Activated CD8-positive, alpha-beta memory T cell treated with anti-CD3 and anti-CD28 coated beads for 1 hour (primary cell): ENCODE measurements around the gene PDE4D.

Experiments used
- DNase-seq, 2 donors: peaks; one replicate each; pipeline ENCODE4 v3.0.0-alpha.2; 2020; ENCODE audit warnings: low read depth in 1 of 2; ENCODE audit errors: extremely low read depth in 1 of 2

The PDE4D gene

DNA sequence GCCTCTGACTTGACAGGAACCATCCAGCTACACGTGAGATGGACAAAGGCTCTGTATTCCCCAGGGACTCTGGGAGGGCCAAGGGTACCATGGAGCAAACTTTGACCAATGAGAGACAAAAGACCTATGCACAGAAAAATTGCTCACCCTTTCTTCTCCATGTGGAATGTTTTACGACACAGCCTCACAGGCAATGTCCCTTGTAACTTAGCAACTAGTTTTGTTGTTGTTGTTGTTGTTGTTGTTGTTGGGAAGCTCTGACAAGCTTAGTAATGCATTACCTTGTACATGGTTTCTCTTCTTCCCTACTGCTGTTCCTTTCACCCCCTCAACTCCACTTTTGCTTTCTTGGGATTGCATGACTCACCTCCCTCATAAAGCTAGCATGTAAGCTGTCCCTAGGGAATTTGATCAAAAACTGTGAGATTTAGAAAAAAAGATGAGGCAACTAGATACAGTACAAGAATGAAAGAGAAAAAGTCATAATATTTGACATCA is 759.7 kb downstream of the PDE4D start:
- DNase-seq = no peak

DNA sequence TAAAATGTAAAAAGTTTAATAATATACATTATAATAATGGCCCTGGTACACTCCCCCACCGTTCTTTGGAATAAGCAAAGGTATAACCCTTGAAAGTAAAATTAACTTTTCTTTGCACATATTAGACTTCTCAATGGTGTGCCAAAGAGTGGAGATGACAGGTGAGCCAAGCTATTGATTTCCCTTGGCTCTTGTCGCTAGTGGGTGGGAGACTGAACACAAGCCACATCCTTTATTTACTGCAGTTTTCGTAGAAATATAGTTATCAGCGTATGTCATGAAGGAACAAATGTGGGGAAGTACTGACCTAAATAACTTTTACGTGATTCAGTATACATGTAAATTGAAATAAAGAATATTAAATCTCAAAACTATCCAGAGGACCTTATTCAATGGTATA is 761.4 kb downstream of the PDE4D start:
- no peak for DNase-seq

DNA sequence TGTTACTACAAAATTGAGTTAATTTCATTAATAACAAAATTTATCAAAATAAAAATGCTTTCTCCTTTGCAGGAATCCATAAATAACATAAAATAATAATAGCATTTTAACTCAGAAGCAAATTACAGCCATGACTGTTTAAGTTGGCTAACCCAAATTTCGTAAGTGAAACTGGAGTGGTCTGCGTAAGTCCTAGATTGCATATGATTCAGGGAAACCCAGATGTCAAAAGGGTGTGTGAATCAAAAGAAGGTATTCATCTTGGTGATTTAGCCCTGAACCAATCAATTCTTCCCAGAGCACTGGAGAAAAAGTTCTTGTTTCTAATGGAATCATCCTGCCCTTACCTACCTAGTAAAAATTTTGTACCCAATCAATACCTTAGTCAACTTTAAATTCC is 763.1 kb downstream of the PDE4D start:
- DNase-seq = no peak

DNA sequence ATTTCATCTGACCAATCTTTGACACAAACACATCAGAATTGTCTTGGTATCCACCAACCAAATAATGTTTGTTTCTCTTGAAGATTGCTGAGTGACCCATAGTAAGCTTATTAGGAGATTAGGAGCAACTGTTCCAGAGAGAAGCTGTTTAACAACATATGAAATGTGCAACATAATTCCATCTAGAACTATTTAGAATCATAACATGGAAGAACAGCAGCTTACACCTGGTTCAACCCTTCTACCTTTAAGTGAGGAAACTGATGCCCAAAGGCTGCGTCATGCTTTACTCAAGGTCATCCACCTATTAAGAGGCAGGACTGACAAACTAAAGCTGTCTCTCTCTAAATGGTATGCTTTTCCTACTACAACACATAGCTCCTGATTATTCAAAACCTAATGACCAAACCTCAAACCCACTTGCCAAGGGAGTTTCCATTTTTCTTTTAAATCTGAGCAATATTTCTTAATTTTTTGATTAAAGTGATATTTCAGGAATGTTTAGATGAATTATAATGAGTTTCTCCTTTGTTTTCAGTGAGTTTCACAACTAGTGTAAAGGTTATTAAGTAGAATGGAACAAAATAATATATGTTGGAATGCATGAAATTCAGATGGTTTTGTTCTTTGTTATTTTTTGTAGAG is 764.8 kb downstream of the PDE4D start:
- no peak for DNase-seq

DNA sequence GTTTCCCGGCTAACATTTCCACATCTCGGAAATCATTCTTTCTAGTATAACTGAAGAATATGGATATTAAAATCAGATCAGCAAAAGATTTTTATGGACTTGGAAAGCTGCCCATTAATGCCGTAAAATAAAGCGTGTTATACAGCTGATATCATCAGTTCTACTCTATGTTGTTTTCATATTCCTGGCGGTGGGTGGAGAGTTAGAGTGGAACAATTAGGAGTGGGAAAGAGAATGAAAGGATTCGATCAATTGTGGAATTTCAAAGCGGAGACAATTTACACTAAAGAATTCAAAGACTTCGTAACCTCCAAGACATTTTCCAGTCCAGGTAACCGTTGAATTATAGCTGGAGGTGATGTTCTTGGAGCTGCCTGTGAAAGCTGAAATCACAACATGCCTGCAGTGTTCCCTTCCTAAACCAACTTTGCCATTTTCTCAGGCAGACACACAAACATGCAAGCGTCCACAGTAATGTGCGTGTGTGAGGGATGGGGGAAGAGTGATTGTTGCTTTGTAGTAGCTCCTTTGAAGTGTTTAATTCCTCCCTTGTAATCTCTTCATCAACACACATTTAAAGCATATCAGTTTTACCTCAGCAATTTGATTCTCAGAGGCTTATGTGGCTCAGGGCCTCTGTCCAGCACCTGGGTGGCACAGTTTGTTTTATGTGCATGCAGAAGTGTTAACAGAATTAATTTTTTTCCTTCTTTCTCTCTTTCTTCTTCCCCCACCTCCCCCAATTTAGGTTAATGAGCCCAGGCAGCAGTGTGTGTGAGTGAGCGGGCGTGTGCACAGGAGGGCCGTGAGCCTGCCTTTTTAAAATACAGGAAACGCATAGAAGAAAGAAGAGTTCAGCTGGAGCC is 766.6 kb downstream of the PDE4D start:
- no peak for DNase-seq

DNA sequence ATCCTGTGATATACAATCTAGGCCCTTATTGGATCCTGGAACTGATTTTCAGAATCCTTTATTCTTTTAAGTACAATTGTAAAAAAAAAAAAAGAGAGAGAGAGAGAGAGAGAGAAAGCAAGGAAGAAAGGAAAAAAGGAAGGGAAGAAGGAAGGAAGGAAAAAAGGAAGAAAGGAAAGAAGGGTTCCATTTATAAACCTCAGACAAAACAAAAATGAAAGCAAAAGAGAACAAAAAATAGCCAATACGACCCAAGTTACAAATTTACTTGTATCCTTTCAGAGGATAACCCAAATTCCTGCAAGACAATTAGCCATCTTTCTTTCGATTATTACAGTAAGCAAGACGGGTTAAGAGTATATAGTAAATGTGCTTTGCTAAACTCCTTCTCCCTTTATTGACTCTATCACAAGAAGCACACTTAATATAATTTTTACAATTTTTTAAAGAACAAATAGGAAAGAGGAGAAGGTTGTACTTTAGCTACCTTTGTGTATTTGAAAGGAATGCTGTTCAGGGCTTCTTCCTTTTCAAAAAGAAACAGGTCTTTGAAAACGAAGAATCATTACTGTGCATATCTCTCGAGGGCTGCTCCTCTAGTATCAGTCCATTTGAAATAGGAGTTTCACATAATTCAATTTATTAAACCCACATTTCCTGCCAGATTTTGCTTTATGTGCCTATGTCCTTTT is 767.4 kb downstream of the PDE4D start:
- no peak for DNase-seq

DNA sequence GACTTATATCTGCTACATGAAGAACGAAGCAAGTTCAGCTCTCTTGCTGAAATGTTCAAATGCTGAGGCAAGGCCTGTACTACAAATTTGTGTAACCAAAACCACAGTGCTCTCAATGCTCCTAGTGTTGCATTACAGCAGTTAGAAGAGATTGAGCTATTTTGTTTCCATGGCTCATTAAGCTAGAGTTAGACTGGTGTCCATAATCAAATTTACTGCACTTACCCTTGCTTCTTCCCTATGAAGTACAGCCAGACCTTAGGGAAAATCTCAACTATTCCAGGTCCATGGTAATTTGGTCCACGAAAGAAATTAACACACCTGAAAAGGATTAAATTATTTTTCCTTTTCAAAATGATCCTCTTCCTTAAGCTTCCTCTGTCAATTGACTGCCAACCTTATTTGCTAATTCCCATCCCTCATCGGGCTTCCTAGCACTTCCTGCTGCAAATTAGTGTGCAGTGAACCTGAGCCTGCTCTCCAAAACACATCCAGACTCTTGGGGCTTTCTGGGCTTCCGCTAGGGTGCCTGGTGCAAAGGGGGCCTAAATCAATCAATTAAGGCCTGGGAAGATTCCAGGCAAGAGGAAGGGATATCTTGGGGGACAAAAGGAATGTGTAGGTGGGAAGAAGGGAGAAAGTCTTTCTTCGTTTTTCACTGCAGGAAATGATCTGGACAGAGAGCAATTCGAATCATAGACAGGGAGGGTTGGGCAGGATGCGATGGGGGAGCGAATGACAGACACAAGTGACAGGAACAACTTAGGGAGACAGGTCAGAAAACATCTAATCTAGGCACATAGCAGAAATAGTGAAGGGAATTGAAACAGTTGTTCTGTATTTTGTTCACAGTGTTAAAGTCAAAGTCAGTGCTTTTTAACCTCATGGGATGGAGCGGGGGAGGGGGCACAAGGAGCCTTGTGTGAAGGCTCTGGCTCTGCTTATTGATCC is 768.2 kb downstream of the PDE4D start:
- DNase-seq = no peak

DNA sequence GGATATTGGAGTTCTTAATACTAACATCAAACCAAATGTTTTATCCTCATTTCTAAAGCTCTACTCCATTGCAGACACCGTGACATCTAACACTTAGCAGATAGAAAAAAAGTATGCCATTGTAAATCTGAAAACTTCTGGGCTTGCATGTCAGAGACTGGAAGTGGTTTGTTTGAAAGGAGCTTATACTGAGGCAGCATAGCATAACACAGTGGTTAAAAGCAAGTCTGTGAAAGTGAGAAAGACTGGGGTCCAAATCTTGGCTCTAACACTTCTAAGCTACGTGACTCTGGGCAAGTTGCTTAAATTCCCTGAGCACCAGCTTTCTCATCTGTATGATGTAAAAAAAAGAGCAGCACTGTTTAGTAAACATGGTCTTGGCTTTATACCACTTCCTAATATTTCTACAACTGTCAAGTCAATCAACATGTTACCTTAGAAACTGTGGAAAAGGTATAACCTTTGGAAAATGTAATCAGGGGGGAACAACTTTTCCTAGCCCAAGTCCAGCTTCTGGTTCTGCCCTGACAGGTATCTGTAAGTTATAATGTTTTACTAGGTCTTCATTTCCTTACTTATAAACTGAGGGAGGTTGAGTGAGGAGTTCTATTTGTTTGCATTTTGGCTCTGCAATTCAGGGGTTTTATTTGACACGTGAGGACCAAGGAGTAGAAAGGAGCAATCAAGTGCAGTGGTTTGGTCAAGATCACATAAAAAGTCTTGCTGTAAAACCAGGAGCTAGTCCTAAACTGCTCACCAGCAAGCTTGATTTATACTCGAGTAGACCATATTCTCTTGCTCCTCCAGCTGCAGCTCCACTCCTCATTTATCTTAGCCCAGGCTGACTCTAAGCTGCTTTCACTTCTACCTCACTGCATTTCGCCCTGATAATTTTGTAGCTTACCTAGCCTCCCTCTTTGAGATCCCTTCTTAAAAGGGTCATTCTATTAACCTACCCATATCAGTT is 769.6 kb downstream of the PDE4D start:
- no peak for DNase-seq

DNA sequence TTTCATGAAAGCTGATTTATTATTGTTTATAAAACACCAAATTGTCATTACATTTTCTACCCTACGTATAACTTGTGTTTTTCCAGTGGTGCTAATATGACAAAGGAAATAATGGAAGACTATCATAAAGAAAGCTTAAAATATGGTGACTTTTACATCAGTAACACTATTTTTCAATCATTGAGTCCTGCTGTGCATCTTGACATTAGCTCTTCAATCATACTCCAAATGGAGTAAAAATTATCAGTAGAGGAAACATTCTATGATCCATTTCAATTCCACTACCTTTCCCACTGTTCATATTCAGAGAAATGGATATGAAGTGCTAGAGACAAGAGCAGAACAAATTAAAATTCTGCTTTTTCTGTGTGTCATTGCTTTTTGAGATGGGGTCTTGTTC is 774.0 kb downstream of the PDE4D start:
- DNase-seq = no peak

DNA sequence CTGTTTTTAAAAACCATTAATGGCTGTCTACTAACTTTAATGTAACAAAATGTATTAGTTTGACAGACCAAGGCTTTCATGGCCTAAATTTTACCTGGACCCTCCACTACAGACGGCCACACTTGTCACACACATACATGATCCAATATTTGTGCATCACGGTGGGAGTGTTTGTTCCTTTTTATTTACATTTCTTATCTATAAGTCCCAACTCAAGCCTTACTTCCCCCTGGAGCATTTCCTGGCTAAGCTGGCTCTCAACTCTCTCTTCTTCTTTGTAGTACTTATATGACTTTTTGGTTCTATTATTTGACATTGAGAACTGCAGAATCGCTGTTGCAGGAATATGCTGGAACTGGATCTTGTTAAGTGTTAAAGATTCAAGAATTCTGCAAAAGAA is 776.2 kb downstream of the PDE4D start:
- DNase-seq = no peak

DNA sequence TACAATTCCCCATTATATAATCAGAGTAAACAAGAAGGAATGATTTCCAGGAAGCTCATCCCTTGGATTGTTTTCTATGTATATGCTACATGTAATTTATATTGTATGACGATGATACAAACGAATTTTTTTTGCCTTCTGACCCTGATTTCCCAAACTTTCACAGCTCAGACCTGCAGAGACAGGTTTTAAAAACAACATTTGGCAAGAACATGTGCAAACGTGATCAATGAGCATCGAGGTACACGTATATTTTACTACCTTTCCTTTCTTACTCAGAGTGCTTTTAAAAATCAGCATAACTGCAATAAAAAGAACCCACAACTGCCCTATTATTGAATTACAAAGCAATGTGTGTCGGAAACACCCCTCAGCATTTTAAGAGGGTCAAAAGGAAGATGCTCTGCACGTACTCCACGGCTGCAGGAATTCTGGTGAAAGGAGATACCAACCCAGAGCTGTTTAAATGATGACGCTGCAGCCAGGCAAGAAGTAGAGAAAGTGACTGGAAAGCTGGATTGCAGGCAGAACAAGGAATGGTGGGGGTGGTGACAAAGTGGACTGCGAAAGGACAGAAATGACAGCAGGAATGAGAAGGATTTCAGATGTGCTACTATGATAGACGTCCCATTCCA is 777.2 kb downstream of the PDE4D start:
- DNase-seq = no peak

DNA sequence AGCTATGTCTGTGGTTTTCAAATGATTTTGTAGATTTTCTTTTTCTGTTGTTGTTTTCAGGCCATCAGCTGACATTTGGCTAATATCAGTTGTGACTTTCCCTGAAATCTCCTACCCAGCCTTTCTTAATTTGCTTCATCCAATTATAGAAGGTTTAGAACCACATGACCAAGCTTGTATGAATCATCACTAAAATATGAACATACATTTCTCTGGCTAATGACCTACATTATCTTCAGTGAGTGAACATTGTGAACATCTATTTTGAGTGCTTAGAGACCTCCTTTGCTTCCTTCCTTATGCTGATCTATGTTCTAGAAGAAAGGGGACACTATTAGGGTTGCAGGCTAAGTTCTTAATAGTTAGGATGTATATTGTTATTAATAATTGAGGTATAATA is 778.2 kb downstream of the PDE4D start:
- DNase-seq = no peak

DNA sequence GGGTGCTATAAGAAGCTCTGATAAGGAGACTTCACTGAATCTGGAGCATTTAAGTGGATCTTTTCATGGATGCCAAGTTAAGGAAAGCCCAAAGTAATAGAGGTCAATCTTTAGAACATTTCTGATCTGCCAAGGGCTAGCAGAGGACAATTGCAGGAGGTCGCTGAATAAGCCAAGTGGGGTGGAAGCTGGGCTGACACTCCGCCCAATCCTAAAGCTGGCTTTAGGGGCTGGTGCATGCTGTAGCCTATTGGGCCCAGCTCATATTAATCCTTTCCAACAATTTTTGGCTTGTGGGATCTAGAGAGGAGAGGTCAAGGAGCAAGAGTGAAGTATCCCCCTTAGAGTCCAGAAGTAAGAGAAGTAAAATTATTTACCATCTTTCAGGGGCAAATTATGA is 784.1 kb downstream of the PDE4D start:
- DNase-seq = no peak

DNA sequence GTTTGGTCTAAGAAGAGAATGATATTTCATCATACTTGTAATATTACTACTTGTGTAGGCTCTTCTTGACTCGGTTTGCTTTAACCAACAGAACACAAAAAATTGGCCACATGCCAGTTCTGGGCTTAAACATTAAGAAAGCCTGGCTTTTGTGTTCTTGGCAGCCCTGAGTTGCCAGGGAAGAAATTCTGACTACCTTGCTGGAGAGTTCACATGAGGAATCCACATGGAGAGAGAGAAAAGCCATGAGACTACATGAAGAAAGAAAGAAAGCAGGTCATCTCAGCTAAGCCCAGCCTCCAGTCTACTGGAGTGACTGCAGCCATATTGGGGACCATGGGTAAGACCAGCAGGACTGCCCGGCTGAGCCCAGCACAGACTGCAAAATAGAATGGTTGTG is 785.8 kb downstream of the PDE4D start:
- DNase-seq = no peak

DNA sequence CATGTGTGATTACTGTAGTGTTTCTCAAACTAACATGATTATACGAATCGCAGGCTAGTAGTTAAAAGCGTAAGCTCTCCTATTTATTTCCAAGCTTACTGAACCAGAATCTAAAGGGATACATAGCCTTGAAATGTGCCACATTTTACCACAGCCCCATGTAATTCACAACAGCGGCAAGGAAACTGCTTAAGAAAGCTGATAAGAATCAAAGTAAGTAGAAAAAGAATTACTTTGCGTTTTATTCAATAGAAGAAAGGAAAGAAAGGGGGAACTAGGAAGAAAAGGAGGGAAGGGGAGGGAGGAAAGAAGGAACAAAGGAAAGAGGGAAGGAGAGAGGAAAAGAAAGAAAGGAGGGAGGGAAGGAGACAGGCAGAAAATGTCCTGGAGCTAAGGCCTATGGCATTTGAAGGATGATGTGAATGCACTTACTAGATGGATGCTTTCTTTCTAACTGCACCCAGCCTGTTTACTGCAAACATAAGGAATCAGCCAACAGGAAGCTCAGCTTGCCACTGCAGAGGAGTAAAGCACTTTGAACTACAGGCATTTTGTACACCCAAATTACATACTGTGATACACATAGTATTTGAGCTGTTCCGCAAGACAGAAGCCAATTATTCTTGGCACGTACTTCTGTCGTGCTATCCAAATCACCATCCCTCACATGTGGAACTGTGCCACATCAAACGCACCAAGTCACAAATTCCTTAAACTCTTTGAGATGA is 789.0 kb downstream of the PDE4D start:
- DNase-seq = no peak

DNA sequence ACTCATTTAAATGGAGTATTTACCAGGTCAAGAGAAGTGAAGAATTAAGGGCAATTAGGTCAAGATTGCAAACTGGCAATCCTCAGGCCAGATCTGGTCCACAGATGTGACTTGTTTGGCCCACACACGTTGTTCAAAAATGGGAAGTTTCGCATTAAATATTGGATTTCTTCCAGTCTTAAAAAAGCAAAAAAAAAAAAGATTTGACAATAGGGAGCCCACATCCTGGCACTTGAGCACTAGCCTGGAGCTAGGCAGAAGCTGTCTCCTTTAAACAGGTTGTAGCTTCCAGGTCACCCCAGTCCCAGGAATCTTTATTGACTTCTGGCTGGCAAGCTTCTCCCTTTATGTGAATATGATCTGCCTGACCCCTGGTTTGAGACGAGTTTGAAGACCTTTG is 790.2 kb downstream of the PDE4D start:
- no peak for DNase-seq

DNA sequence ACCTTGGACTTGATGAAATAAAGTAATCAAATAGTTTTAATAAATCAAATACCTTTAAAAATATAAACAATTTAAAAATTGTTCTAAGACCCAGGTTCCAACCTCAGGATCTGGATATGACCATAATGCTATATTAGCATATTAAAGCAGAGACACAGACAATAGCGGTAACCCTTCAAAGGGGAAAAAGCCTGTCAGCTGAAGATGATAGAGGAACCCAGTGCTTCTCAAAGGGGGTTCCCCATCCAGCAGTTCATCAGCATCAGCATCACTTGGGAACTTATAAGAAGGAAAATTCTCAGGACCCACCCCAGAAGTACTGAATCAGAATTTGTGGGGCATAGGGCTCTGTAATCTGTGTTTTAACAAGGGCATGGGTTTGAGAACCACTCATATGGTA is 791.1 kb downstream of the PDE4D start:
- no peak for DNase-seq

DNA sequence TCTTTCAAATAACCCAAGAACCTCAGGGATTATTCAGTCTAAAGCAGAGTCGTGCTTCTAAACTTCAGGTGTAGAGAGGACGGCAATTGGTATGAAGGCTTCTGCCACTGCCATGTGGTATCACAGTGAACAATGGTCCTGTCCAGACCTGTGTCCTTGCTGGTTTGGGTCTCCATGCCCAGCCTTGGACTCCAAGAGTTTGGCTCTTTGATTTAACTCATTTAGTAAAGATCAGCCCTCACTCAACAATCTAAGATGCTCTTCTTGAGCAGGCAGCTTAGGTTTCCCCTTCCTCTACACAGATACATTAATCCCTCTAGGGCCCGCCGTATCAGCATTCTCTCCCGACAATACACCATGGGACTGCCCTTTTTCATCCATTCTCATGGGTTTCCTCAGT is 792.7 kb downstream of the PDE4D start:
- DNase-seq = no peak

DNA sequence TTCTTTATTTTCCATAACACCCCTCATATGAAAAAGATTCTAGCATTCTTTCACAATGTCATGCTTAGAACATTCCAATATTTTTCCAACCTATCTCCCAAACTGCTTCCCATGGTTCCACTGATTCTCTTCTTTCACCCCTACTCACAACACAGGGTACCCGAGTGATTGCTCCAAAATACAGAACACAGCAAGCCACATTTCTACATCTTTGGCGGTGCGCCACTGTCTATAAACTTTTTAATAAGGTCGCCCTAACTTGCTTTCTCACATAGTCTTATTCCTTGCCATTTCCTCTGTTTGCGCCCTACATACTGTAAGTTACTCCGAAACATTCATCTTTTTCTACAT is 793.6 kb downstream of the PDE4D start:
- no peak for DNase-seq
